ENCODE measurements around the gene TSHZ2. TPM values are rescaled to one million over a fixed set of nuclear protein-coding genes. Genes with fewer than 3 reads are reported as not detected.

The TSHZ2 gene
- total RNA-seq, 1 experiment from 2014 or later = 0.07 TPM

GRCh38 chr20:53171065-53171464 lies 198.9 kb downstream of the TSHZ2 start:
- Histone ChIP-seq H2BK20ac (ENCODE audit: low read depth, low read length, poor library complexity, severe bottlenecking) (no peak overlapping the region), H3K9ac (ENCODE audit: extremely low read depth, insufficient read length, low read length) (no peak overlapping the region), H2BK120ac (ENCODE audit: low read depth, low read length, poor library complexity, severe bottlenecking) (no peak overlapping the region), H3K79me2 (ENCODE audit: insufficient read depth, low read length) (no peaks in the 10 kb centered on the region), H2AFZ (ENCODE audit: low read length) (no peak overlapping the region), H3K23ac (ENCODE audit: insufficient read length, low read depth, low read length) (no peak overlapping the region), H3K23me2 (ENCODE audit: insufficient read length, low read depth, low read length, poor library complexity, severe bottlenecking) (no peaks in the 10 kb centered on the region), H3K4me1 (ENCODE audit: insufficient read depth, low read length) (no peaks in the 10 kb centered on the region), H3K4ac (ENCODE audit: low read depth, low read length) (no peak overlapping the region), H3K9me3 (ENCODE audit: control insufficient read depth, low read depth, low read length) (no peaks in the 10 kb centered on the region), H2BK5ac (ENCODE audit: insufficient read length, low read length) (no peak overlapping the region), H3T11ph (ENCODE audit: low read length) (no peak overlapping the region), H3K27ac (ENCODE audit: insufficient read length, low read depth, low read length) (no peak overlapping the region), H3K56ac (ENCODE audit: insufficient read length, low read depth, low read length) (no peak overlapping the region), H4K8ac (replicated peaks; ENCODE audit: insufficient read length, low read depth, low read length) (no peak overlapping the region), H3K14ac (ENCODE audit: insufficient read depth, low read length) (no peak overlapping the region), H2BK15ac (ENCODE audit: low read depth, low read length) (no peak overlapping the region), H2AK5ac (ENCODE audit: insufficient read length, low read length) (no peak overlapping the region), H3K18ac (ENCODE audit: insufficient read length, low read depth, low read length) (no peak overlapping the region), H2BK12ac (ENCODE audit: insufficient read length, low read depth, low read length) (no peak overlapping the region), H4K20me1 (ENCODE audit: control insufficient read depth, insufficient read depth, insufficient read length) (no peaks in the 10 kb centered on the region), H4K91ac (ENCODE audit: insufficient read length, low read depth, low read length) (no peak overlapping the region), H3K4me2 (ENCODE audit: insufficient read depth, insufficient read length, low read length) (no peak overlapping the region), H3K79me1 (ENCODE audit: insufficient read depth, low read depth, low read length, poor library complexity, severe bottlenecking) (no peaks in the 10 kb centered on the region), H4K5ac (ENCODE audit: insufficient read length, low read depth, low read length) (no peak overlapping the region), H3K27me3 (ENCODE audit: insufficient read depth, low read length) (no peaks in the 10 kb centered on the region)
- no peak overlapping the region for H3K27ac Mint-ChIP-seq
- peaks cover 4% of the 10 kb centered on the region for H3K27me3 Mint-ChIP-seq (ENCODE audit: low read depth)
- H3K4me3 Mint-ChIP-seq = no peak overlapping the region
- no peak for TF ChIP-seq CTCF (conservative IDR thresholded peaks at IDR 0.05)
- H3K9me3 Mint-ChIP-seq = no peaks in the 10 kb centered on the region
- peaks cover 10% of the 10 kb centered on the region in 2 experiments for H3K4me1 Mint-ChIP-seq
- no peaks in the 10 kb centered on the region for H3K36me3 Mint-ChIP-seq (ENCODE audit: insufficient read depth in 1 of 3, low read depth in 3 of 3)
- no peak for DNase-seq
- WGBS (ENCODE audit: extremely low coverage, insufficient read length, low lambda C conversion rate) = no CpG with 5 or more reads among the region's 6 CpGs

Data from H9 (cell line).